PC-3 (cell line): ENCODE data around the gene DHRS1. TPM values are rescaled to one million over a fixed set of nuclear protein-coding genes. Genes with fewer than 3 reads are reported as not detected.

Experiments
- ATAC-seq: fragments of 200-7000 bp; cut with Tn5 transposase; 2 replicates; pipeline ENCODE4 v1.9.1; 2020; ENCODE audit warnings: mild to moderate bottlenecking, moderate library complexity
- BruUV-seq: library from RNA; stranded (reverse); fragments of 400-500 nt; replicated peaks from 2 replicates; lab custom pipeline; 2021; lab: Mats Ljungman, UMichigan
- CTCF ChIA-PET: fragments of 300-600 bp; sonication (Branson Sonifier 250); formaldehyde crosslinking; loops from one replicate; lab custom pipeline; 2022; ENCODE audit warnings: antibody characterized with exemption; lab: Charles Lee
- POLR2A ChIA-PET: fragments of 300-600 bp; sonication (Branson Sonifier 250); formaldehyde crosslinking; loops from one replicate; lab custom pipeline; 2022; ENCODE audit warnings: antibody characterized with exemption; ENCODE audit not compliant: unreplicated experiment; lab: Charles Lee
- DNase-seq: peaks from one replicate; pipeline ENCODE4 v3.0.0-alpha.2; 2015
- H2AFZ ChIP-seq: fragments of 300-600 bp; sonication (generic); 2 replicates; pipeline ENCODE4 v1.6.0; 2016; ENCODE audit warnings: antibody characterized with exemption, low read length
- H3F3A ChIP-seq: fragments of 300-600 bp; sonication (generic); one replicate; pipeline ENCODE4 v1.6.0; 2017; ENCODE audit warnings: antibody characterized with exemption, low read length, control low read depth, mild to moderate bottlenecking; ENCODE audit not compliant: unreplicated experiment
- H3K27ac ChIP-seq: fragments of 300-600 bp; sonication (generic); 2 replicates; pipeline ENCODE4 v1.5.1; 2016; ENCODE audit warnings: mild to moderate bottlenecking, low read length
- H3K27me3 ChIP-seq: fragments of 300-600 bp; sonication (generic); 2 replicates; pipeline ENCODE4 v1.6.1; 2016; ENCODE audit warnings: low read length, mixed read lengths
- H3K36me3 ChIP-seq: fragments of 300-600 bp; sonication (generic); 2 replicates; pipeline ENCODE4 v1.6.1; 2016; ENCODE audit warnings: low read depth, mixed run types, low read length, mixed read lengths
- H3K4me1 ChIP-seq: fragments of 300-600 bp; sonication (generic); 2 replicates; pipeline ENCODE4 v1.5.1; 2016; ENCODE audit warnings: low read length; ENCODE audit not compliant: insufficient read depth
- H3K4me2 ChIP-seq: fragments of 300-600 bp; sonication (generic); 2 replicates; pipeline ENCODE4 v1.6.0; 2016; ENCODE audit warnings: low read length
- H3K4me3 ChIP-seq: fragments of 300-600 bp; sonication (generic); 2 replicates; pipeline ENCODE4 v1.5.1; 2016; ENCODE audit warnings: mild to moderate bottlenecking, low read length, mixed read lengths
- H3K79me2 ChIP-seq: fragments of 300-600 bp; sonication (generic); 2 replicates; pipeline ENCODE4 v1.6.1; 2017; ENCODE audit warnings: low read length, mixed read lengths
- H3K9ac ChIP-seq: fragments of 300-600 bp; sonication (generic); 2 replicates; pipeline ENCODE4 v1.6.0; 2016; ENCODE audit warnings: mild to moderate bottlenecking, low read length
- H3K9me2 ChIP-seq: fragments of 300-600 bp; sonication (generic); replicated peaks from 2 replicates; pipeline ENCODE4 v1.6.1; 2016; ENCODE audit warnings: mixed run types, low read length, mixed read lengths
- H3K9me3 ChIP-seq: fragments of 300-600 bp; sonication (generic); 2 replicates; pipeline ENCODE4 v1.6.1; 2016; ENCODE audit warnings: low read length, mixed read lengths
- H4K20me1 ChIP-seq: fragments of 300-600 bp; sonication (generic); 2 replicates; pipeline ENCODE4 v1.6.1; 2016; ENCODE audit warnings: low read length, mixed read lengths
- CTCF ChIP-seq: fragments of 300-600 bp; sonication (generic); conservative IDR thresholded peaks from 2 replicates; pipeline ENCODE4 v1.5.1; 2017; ENCODE audit warnings: antibody characterized with exemption, low read depth, mild to moderate bottlenecking, low read length
- EZH2 ChIP-seq: fragments of 300-600 bp; sonication (generic); IDR thresholded peaks from one replicate; pipeline ENCODE4 v1.6.1; 2017; ENCODE audit warnings: antibody characterized with exemption, mild to moderate bottlenecking, low read length; ENCODE audit not compliant: unreplicated experiment
- EZH2phosphoT487 ChIP-seq: fragments of 300-600 bp; sonication (generic); IDR thresholded peaks from 2 replicates; pipeline ENCODE4 v1.6.1; 2018; ENCODE audit warnings: mild to moderate bottlenecking, antibody characterized with exemption, low read length, borderline replicate concordance
- intact Hi-C: fragments of 100-400 bp; cut with micrococcal nuclease; formaldehyde crosslinking; loops from 2 replicates; pipeline ENCODE4 v1.9.0; 2023
- total RNA-seq: library from RNA; depleted of rRNA; stranded (reverse); fragments of >200 nt; gene quantifications from 2 replicates; pipeline ENCODE4 v1.2.3, GENCODE V29; 2014

DHRS1 gene
- total RNA-seq, 1 experiment from 2014 or later: 15.9 TPM

DNA sequence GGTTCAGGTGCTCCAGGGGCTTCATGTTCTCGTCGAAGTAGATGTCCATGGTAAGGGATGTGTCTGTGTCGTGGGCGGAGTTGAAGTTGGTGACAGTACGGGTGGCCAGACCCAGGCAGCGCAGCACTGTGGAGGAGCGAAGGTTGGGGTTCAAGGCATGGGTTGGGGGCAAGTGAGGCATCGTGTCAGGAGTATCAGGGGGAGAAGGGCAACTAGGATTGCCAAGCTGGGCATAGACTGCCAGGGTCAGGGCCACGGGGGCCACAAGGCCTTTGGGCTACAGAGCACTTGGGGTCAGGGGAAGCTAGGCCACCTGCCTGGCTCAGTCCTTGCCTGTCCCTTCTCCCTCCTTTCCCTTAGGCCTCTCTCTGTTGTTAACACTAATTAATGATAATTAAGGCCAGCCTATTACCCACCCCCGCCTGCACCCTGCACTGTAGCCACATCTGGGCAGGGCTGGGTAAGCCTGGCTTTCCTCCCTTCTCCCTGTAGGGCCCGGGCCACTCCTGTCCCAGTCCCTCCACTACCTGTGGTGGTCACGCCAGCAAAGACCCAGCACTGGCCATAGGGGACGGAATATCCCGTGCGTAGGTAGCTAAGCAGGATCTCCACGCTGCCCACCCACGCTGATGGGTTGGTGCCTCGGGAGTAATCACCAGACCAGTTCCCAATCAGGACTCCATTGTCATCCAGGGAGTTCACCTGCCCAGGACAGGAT is 40.9 kb downstream of the DHRS1 start:
- H3K79me2 ChIP-seq: no peaks in the 10 kb centered on the region
- no TSS peak for BruUV-seq
- ChIA-PET POLR2A (no interaction called here), CTCF (no interaction called here)
- no peaks in the 10 kb centered on the region for H4K20me1 ChIP-seq
- no peak overlapping the region for H3K9ac ChIP-seq
- no peak overlapping the region for H2AFZ ChIP-seq
- no peak for TF ChIP-seq EZH2phosphoT487
- TF ChIP-seq CTCF: no peak
- TF ChIP-seq EZH2: no peak
- H3K36me3 ChIP-seq: no peaks in the 10 kb centered on the region
- ATAC-seq (no peak), DNase-seq (no peak)
- no peaks in the 10 kb centered on the region for H3K9me2 ChIP-seq
- no peak overlapping the region for H3K27ac ChIP-seq
- H3F3A ChIP-seq: no peaks in the 10 kb centered on the region
- no peak overlapping the region for H3K4me3 ChIP-seq
- H3K4me2 ChIP-seq: no peak overlapping the region
- intact Hi-C loops: no loop called here
- no peaks in the 10 kb centered on the region for H3K27me3 ChIP-seq
- H3K9me3 ChIP-seq: no peaks in the 10 kb centered on the region
- H3K4me1 ChIP-seq: peaks cover 8% of the 10 kb centered on the region; the same call in 1 of the 2 replicates

GRCh38 chr14:24258119-24258518 is 41.5 kb downstream of the DHRS1 start:
- H3K27me3 ChIP-seq: no peaks in the 10 kb centered on the region
- H3K9me3 ChIP-seq: no peaks in the 10 kb centered on the region
- no peak overlapping the region for H3K4me2 ChIP-seq
- intact Hi-C loops: no loop called here
- no peak overlapping the region for H3K4me3 ChIP-seq
- H3F3A ChIP-seq: no peaks in the 10 kb centered on the region
- ChIA-PET CTCF (no interaction called here), POLR2A (no interaction called here)
- no peaks in the 10 kb centered on the region for H3K79me2 ChIP-seq
- no peak for ATAC-seq
- no peaks in the 10 kb centered on the region for H4K20me1 ChIP-seq
- H3K36me3 ChIP-seq: no peaks in the 10 kb centered on the region
- no peaks in the 10 kb centered on the region for H3K9me2 ChIP-seq
- H3K4me1 ChIP-seq: peaks cover 8% of the 10 kb centered on the region; the same call in 1 of the 2 replicates
- no peak overlapping the region for H2AFZ ChIP-seq
- no TSS peak for BruUV-seq
- no peak overlapping the region for H3K9ac ChIP-seq
- no peak overlapping the region for H3K27ac ChIP-seq
- DNase-seq: no peak
- TF ChIP-seq EZH2phosphoT487: no peak
- TF ChIP-seq CTCF: no peak
- TF ChIP-seq EZH2: no peak

- H3F3A ChIP-seq: no peaks in the 10 kb centered on the region
- H3K9me2 ChIP-seq: no peaks in the 10 kb centered on the region
- no peaks in the 10 kb centered on the region for H3K27me3 ChIP-seq
- H2AFZ ChIP-seq: no peak overlapping the region
- no peak overlapping the region for H3K9ac ChIP-seq
- H3K36me3 ChIP-seq: no peaks in the 10 kb centered on the region
- no peak overlapping the region for H3K27ac ChIP-seq
- no peak for TF ChIP-seq CTCF
- TF ChIP-seq EZH2phosphoT487: no peak
- TF ChIP-seq EZH2: no peak
- DNase-seq: no peak
- H4K20me1 ChIP-seq: no peaks in the 10 kb centered on the region
- no peak overlapping the region for H3K4me3 ChIP-seq
- H3K9me3 ChIP-seq: no peaks in the 10 kb centered on the region
- intact Hi-C loops: no loop called here
- no TSS peak for BruUV-seq
- POLR2A ChIA-PET: no interaction called here
- peaks cover 14% of the 10 kb centered on the region; the same call in 1 of the 2 replicates for H3K4me1 ChIP-seq
- CTCF ChIA-PET: no interaction called here
- no peak overlapping the region for H3K4me2 ChIP-seq
- no peak for ATAC-seq
- H3K79me2 ChIP-seq: no peaks in the 10 kb centered on the region
Measured at GRCh38 chr14:24256960-24257359, 42.6 kb downstream of the DHRS1 start.
